ENCODE measurements around the gene DNAJA1. TPM values are rescaled to one million over a fixed set of nuclear protein-coding genes. Genes with fewer than 3 reads are reported as not detected.

Gene DNAJA1
- total and polyA plus RNA-seq, 2 donors (not counting 3 experiments of a cell fraction or from before 2014, with no cell fraction given): 72.9 to 182 TPM

DNA sequence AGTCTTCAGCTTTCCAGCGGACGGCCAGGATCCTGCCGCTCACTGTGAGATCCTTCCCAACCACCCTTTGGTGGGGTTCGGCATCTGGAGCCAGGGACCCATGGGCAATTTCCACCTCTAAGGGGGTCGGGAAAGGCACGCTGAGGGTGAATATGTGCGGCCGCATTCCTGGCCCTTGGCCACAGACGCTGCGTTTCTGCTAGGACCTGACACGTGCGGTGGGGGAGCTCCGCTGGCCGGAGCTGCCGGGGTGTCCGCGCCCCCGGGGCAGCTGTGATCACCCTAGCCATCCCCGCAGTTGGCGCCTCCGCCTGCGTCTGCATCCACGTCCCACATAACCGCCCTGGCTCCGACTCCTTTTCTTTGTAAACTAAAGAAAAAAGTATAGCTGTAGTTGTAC is 5.3 kb upstream of the DNAJA1 start:
- CTCF ChIA-PET: no interaction called here
- no TSS peak for BruUV-seq (replicated peaks)

GRCh38 chr9:33022303-33022702 is 2.8 kb upstream of the DNAJA1 start:
- Histone ChIP-seq H3K4me3 (replicated peaks in 1 of 3; ENCODE audit: insufficient read depth in 1 of 3, low read depth in 1 of 3, low read length in 3 of 3) (no peak overlapping the region), H3K9me1 (replicated peaks; ENCODE audit: control insufficient read depth, extremely low read depth, insufficient read depth, low read length) (no peaks in the 10 kb centered on the region), H3K79me2 (ENCODE audit: control insufficient read depth, insufficient read depth, low read length) (peaks cover 44% of the 10 kb centered on the region), H3K4me2 (ENCODE audit: insufficient read depth, low read length) (no peak overlapping the region), H3K9ac (replicated peaks; ENCODE audit: extremely low read depth, insufficient read depth, low read length) (no peak overlapping the region), H3K27ac (ENCODE audit: insufficient read depth, low read depth, low read length) (no peak overlapping the region), H3K9me3 (replicated peaks; ENCODE audit: control insufficient read depth, insufficient read depth, low read length) (no peaks in the 10 kb centered on the region), H4K20me1 (replicated peaks; ENCODE audit: control insufficient read depth, extremely low read depth, insufficient read depth, low read length) (peaks cover 11% of the 10 kb centered on the region), H2AFZ (ENCODE audit: low read depth, low read length) (no peak overlapping the region), H3K27me3 (ENCODE audit: control insufficient read depth in 2 of 2, insufficient read depth in 2 of 2, low read length in 2 of 2) (no peaks in the 10 kb centered on the region), H3K4me1 (ENCODE audit: control insufficient read depth, extremely low read depth, insufficient read depth, low read length) (peaks cover 19% of the 10 kb centered on the region), H3K36me3 (ENCODE audit: control insufficient read depth in 2 of 2, extremely low read depth in 1 of 2, insufficient read depth in 2 of 2, low read length in 2 of 2) (peaks cover 0 to 5% of the 10 kb centered on the region in 2 experiments)
- dilution Hi-C loops (cut with MboI; ENCODE audit: extremely low pct_ligation_motif_present, low sequenced_read_pairs) (no loop called here), intact Hi-C loops (cut with micrococcal nuclease) (no loop called here)
- POLR2A ChIA-PET: no interaction called here
- CTCF ChIA-PET: no interaction called here
- DNase-seq (ENCODE audit: low read depth, low spot score) (no peak), FAIRE-seq (no peak)
- BruUV-seq (replicated peaks): no TSS peak
- TF ChIP-seq POLR2AphosphoS5 (IDR thresholded peaks at IDR 0.05; ENCODE audit: insufficient read depth, low read depth, low read length): no peak
- no peak for TF ChIP-seq MYC (IDR thresholded peaks at IDR 0.05; ENCODE audit: low read depth, low read length)
- TF ChIP-seq MAX (IDR thresholded peaks at IDR 0.05; ENCODE audit: insufficient read depth, insufficient read length): no peak
- no peak for TF ChIP-seq POLR2A (IDR thresholded peaks at IDR 0.05; ENCODE audit: low read depth, low read length)
- no peak for TF ChIP-seq CTCF (IDR thresholded peaks at IDR 0.05; ENCODE audit: extremely low read depth in 1 of 2, insufficient read depth in 1 of 2, low read depth in 1 of 2, low read length in 2 of 2)
- TF ChIP-seq FOS (IDR thresholded peaks at IDR 0.05; ENCODE audit: borderline replicate concordance, insufficient read depth, low read length): no peak
- TF ChIP-seq EZH2 (IDR thresholded peaks at IDR 0.05; ENCODE audit: borderline replicate concordance, low read depth, low read length, severe bottlenecking): no peak
- no peak for TF ChIP-seq JUN (IDR thresholded peaks at IDR 0.05; ENCODE audit: borderline replicate concordance, insufficient read depth, insufficient read length, low read depth)
- TF ChIP-seq GATA2 (IDR thresholded peaks at IDR 0.05; ENCODE audit: insufficient read depth, insufficient read length, low read depth, low read length): no peak

More for the DNA sequence above, 5.3 kb upstream of the DNAJA1 start:
- Histone ChIP-seq H3K9ac (replicated peaks; ENCODE audit: extremely low read depth, insufficient read depth, low read length) (no peak overlapping the region), H3K36me3 (ENCODE audit: control insufficient read depth in 2 of 2, extremely low read depth in 1 of 2, insufficient read depth in 2 of 2, low read length in 2 of 2) (no peaks in the 10 kb centered on the region), H3K4me2 (ENCODE audit: insufficient read depth, low read length) (no peak overlapping the region), H3K9me3 (replicated peaks; ENCODE audit: control insufficient read depth, insufficient read depth, low read length) (no peaks in the 10 kb centered on the region), H3K9me1 (replicated peaks; ENCODE audit: control insufficient read depth, extremely low read depth, insufficient read depth, low read length) (no peaks in the 10 kb centered on the region), H2AFZ (ENCODE audit: low read depth, low read length) (no peak overlapping the region), H3K79me2 (ENCODE audit: control insufficient read depth, insufficient read depth, low read length) (peaks cover 22% of the 10 kb centered on the region), H3K4me1 (ENCODE audit: control insufficient read depth, extremely low read depth, insufficient read depth, low read length) (peaks cover 12% of the 10 kb centered on the region), H4K20me1 (replicated peaks; ENCODE audit: control insufficient read depth, extremely low read depth, insufficient read depth, low read length) (no peaks in the 10 kb centered on the region), H3K4me3 (replicated peaks in 1 of 3; ENCODE audit: insufficient read depth in 1 of 3, low read depth in 1 of 3, low read length in 3 of 3) (no peak overlapping the region), H3K27me3 (ENCODE audit: control insufficient read depth in 2 of 2, insufficient read depth in 2 of 2, low read length in 2 of 2) (no peaks in the 10 kb centered on the region), H3K27ac (ENCODE audit: insufficient read depth, low read depth, low read length) (no peak overlapping the region)
- intact Hi-C loops (cut with micrococcal nuclease) (no loop called here), dilution Hi-C loops (cut with MboI; ENCODE audit: extremely low pct_ligation_motif_present, low sequenced_read_pairs) (no loop called here)
- FAIRE-seq: no peak
- TF ChIP-seq POLR2AphosphoS5 (IDR thresholded peaks at IDR 0.05; ENCODE audit: insufficient read depth, low read depth, low read length) (no peak), EZH2 (IDR thresholded peaks at IDR 0.05; ENCODE audit: borderline replicate concordance, low read depth, low read length, severe bottlenecking) (no peak), POLR2A (IDR thresholded peaks at IDR 0.05; ENCODE audit: low read depth, low read length) (no peak)
- no peak for DNase-seq (ENCODE audit: low read depth, low spot score)
- POLR2A ChIA-PET: no interaction called here

Data from endothelial cell of umbilical vein (primary cell).